NT2/D1 (cell line): ENCODE data around the gene PATL1.

ENCODE experiments used
- SUZ12 ChIP-seq: IDR thresholded peaks from 2 replicates; pipeline ENCODE4 v1.6.1; 2011; ENCODE audit not compliant: insufficient read length, insufficient read depth; ENCODE audit errors: extremely low read depth
- YY1 ChIP-seq: IDR thresholded peaks from 2 replicates; pipeline ENCODE4 v1.6.1; 2011; ENCODE audit not compliant: insufficient read length, insufficient read depth
- ZNF274 ChIP-seq: IDR thresholded peaks from 2 replicates; pipeline ENCODE4 v1.6.1; 2011; ENCODE audit warnings: mild to moderate bottlenecking, low read depth, low read length

DNA sequence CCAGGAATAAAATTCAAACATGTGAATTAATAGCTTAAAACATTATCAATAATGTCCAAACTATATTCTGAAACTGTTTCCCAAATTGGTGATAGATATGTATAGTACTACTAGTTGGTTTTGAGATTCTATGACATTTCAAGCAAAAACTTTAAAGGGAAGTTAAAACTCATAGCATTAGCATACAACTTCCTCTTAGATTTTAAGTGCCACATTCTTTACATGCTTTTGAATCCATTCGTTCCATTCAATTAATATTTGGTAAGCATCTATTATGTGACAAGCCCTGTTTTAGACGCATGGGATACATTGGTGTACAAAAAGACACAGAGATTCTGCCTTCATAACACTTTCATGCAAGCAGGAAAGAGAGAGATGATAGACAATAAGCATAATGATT lies 8.9 kb downstream of the PATL1 start:
- TF ChIP-seq YY1 (no peak), ZNF274 (no peak), SUZ12 (no peak)
